Thymus (tissue), 11 donors: ENCODE results near the gene WNT2B. TPM values are rescaled to one million over a fixed set of nuclear protein-coding genes. Genes with fewer than 3 reads are reported as not detected.

Experiments
- DNase-seq, 9 donors: peaks; one replicate each; pipeline ENCODE4 v3.0.0-alpha.2; 2013; ENCODE audit warnings: low spot score in 9 of 9, low read depth in 6 of 9, missing footprints in 1 of 9
- H3K27ac ChIP-seq, 2 donors: one replicate each; pipeline ENCODE4 v1.5.1; 2013; ENCODE audit warnings: control low read depth in 1 of 2, low read depth in 1 of 2, low read length in 1 of 2, mild to moderate bottlenecking in 1 of 2, moderate library complexity in 1 of 2
- H3K27me3 ChIP-seq, 2 donors: one replicate each; pipeline ENCODE4 v1.5.1; 2013; ENCODE audit warnings: low read length in 1 of 2; ENCODE audit not compliant: control insufficient read depth in 2 of 2, insufficient read depth in 1 of 2
- H3K36me3 ChIP-seq, 2 donors: one replicate each; pipeline ENCODE4 v1.5.1; 2013; ENCODE audit warnings: low read length in 1 of 2, mild to moderate bottlenecking in 1 of 2, moderate library complexity in 1 of 2; ENCODE audit not compliant: control insufficient read depth in 2 of 2, insufficient read depth in 2 of 2
- H3K4me1 ChIP-seq, 2 donors: one replicate each; pipeline ENCODE4 v1.5.1; 2013; ENCODE audit warnings: low read length in 2 of 2; ENCODE audit not compliant: control insufficient read depth in 2 of 2, insufficient read depth in 2 of 2
- H3K4me3 ChIP-seq, 2 donors: one replicate each; pipeline ENCODE4 v1.5.1; 2013; ENCODE audit warnings: low read length in 2 of 2, control low read depth in 1 of 2, mild to moderate bottlenecking in 1 of 2
- H3K9me3 ChIP-seq, 2 donors: one replicate each; pipeline ENCODE4 v1.5.1; 2013; ENCODE audit warnings: low read length in 1 of 2, mild to moderate bottlenecking in 1 of 2; ENCODE audit not compliant: control insufficient read depth in 2 of 2, insufficient read depth in 1 of 2
- WGBS: extraction: QIAGEN DNeasy Blood & Tissue Kit; methylation state at CpG from one replicate; pipeline ENCODE4 v1.1.7; 2013; 5-methylcytosine and 5-hydroxymethylcytosine counted together
- polyA plus RNA-seq: library from polyadenylated mRNA; stranded (reverse); fragments of 200-250 nt; gene quantifications from one replicate; pipeline ENCODE4 v1.2.3, GENCODE V29; 2013
- total RNA-seq: library from RNA; stranded (reverse); fragments of 120-200 nt; gene quantifications from one replicate; pipeline ENCODE4 v1.2.4, GENCODE V29; 2013
- donor health status: healthy.

Gene WNT2B
- total and polyA plus RNA-seq, 2 donors: 0.42 to 0.64 TPM

DNA sequence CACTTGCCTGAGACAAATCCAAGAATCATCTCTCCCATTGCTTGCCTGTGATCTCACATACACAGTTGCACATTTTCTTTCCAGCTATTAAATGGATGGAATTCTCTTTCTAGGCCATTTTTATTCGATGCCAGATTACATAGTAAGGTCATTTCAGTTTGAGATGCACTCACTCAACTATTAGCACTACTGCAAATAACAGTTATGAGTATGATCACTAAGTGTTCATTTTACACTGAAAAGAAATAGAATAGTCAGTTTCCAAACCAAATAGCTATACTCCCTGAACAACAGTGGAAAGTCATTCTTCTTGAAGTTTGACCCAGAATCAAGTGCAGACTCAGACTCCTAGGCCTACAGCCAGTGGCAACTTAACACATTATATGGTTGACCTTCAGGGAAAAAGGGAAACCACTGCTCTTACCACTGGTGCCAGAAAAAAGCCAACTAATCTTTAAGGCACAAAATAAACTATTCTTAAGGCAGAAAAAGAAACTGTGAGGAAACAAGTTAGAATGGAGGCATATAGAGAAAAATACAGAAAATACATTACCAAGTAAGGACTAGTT, 31.5 kb downstream of the WNT2B start:
- Histone ChIP-seq H3K36me3 (no peaks in the 10 kb centered on the region), H3K9me3 (no peaks in the 10 kb centered on the region), H3K27me3 (no peaks in the 10 kb centered on the region), H3K27ac (no peak overlapping the region), H3K4me3 (no peak overlapping the region), H3K4me1 (no peaks in the 10 kb centered on the region)
- 0% methylated on average over 1 of the region's 1 CpG for WGBS
- no peak for DNase-seq

DNA sequence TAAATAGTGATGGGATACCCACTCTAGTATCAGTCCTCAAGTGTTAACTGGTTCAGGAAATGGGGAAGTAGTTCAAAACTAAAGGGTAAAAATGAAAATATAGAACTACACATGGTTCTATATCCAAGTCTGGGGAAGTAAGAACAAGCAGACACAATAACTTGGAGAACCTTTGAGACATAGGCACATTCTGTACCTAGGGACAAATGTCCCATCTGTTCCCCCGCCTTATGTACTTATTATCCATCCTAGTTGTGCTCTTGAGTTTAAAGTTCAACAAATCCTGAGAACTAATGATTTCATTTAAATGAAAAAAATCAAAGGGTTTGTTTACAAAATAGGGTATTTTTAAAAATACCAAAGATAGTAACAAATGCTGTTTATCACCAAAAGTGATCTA, 32.5 kb downstream of the WNT2B start:
- no peak for DNase-seq
- Histone ChIP-seq H3K36me3 (no peaks in the 10 kb centered on the region), H3K4me3 (no peak overlapping the region), H3K9me3 (no peaks in the 10 kb centered on the region), H3K4me1 (no peaks in the 10 kb centered on the region), H3K27me3 (no peaks in the 10 kb centered on the region), H3K27ac (no peak overlapping the region)
- WGBS: 51% methylated on average over 1 of the region's 1 CpG

DNA sequence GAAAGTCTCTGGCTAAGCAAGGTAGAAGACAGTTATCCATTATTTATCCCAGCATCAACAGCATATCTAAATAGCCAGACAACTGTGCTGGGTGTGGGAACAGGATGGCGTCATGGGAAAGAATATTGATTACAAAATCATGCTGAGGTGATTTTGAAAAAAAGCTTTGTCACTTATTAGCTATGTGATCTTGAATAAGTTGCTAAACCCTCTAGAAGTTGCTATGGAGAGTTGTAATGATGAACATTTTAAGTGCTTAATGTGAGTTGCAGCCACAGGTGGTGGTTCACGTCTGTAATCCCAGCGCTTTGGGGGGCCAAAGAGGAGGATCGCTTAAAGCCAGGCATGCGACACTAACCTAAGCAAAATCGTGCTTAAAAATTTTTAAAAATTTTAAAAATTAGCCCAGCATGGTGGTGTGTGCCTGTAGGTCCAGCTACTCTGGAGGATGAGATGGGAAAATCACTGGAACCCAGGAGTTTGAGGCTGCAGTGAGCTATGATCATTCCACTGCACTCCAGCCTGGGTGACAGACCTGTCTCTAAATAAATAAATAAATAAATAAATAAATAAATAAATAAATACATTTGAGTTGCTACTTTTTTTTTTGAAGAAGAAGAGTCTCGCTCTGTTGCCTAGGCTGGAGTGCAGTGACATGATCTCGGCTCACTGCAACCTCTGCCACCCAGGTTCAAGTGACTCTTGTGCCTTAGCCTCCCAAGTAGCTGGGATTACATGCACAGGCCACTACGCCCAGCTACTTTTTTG, 33.6 kb downstream of the WNT2B start:
- H3K9me3 ChIP-seq: no peaks in the 10 kb centered on the region
- H3K36me3 ChIP-seq: no peaks in the 10 kb centered on the region
- H3K27ac ChIP-seq: no peak overlapping the region
- H3K4me1 ChIP-seq: no peaks in the 10 kb centered on the region
- no peak for DNase-seq
- no peak overlapping the region for H3K4me3 ChIP-seq
- no peaks in the 10 kb centered on the region for H3K27me3 ChIP-seq
- WGBS: 89% methylated on average over 9 of the region's 9 CpGs

DNA sequence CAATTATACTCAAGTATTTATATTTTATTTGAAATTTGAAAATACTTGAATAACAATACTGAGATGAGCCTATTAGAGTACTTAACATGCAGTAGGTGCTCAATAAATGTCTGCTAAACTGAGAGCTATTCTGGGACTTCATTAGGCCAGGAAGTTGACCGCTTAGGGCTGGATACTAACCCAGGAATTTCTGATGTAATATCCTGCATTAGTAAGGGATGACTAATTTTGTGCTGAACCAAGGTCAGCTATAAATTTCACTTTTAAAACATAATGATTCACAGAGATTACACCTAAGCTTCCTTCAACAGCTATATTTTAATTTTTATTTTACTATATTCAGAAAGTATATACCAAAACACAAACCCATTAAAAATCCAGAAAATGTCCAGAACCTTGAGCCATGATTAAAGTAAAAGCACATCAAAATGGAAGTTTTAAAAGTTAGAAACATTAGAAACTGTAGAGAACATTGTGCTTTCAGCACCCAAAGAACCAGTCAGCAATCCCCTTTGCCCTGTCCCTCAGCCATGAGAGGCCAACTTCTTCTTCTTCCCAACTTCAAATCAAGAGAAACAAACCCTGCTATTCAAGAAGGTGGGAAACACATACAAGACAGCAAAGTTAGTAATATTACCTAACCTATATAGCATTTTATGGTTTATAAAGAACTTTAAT, 35.4 kb downstream of the WNT2B start:
- 95% methylated on average over 1 of the region's 1 CpG for whole genome bisulfite sequencing
- H3K27me3 ChIP-seq: no peaks in the 10 kb centered on the region
- H3K4me1 ChIP-seq: no peaks in the 10 kb centered on the region
- no peak overlapping the region for H3K4me3 ChIP-seq
- DNase-seq: no peak
- no peaks in the 10 kb centered on the region for H3K36me3 ChIP-seq
- no peaks in the 10 kb centered on the region for H3K9me3 ChIP-seq
- no peak overlapping the region for H3K27ac ChIP-seq

DNA sequence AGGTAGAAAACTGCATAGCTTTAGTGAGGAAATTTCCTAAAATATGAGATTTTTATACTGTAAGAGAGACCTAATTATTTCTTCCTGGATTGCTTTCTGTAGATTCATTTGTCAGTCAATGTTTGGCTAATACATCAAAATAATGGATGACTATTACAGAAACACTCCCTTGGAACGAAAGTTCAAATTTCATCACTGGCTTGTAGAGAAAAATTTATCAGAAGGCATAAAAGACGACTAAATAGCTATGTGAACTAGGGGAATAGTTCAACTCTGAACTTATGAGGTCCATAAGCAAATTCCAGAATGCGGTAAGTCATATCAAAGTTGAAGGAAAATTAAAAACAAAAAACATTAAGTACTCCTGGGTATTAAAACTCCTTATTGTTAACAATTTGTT, 36.0 kb downstream of the WNT2B start:
- Histone ChIP-seq H3K4me1 (no peaks in the 10 kb centered on the region), H3K27ac (no peak overlapping the region), H3K36me3 (no peaks in the 10 kb centered on the region), H3K27me3 (no peaks in the 10 kb centered on the region), H3K9me3 (no peaks in the 10 kb centered on the region), H3K4me3 (no peak overlapping the region)
- no peak for DNase-seq
- WGBS: 95% methylated on average over 3 of the region's 3 CpGs

DNA sequence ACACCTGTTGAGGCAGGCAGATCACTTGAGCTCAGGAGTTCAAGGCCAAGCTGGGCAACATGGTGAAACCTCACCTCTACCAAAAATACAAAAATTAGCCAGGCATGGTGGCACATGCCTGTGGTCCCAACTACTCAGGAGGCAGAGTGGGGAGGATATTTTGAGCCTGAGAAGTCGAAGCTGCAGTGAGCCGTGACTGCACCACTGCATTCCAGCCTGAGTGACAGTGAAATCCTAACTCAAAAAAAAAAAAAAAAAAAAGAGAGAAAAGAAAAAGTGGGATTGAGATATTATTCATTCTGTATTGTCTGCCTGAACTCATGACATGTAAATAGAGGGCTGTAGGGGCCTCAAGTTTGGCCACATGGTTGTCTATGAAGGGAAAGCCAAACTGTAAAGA, 37.3 kb downstream of the WNT2B start:
- no peak overlapping the region for H3K4me3 ChIP-seq
- H3K4me1 ChIP-seq: no peaks in the 10 kb centered on the region
- no peaks in the 10 kb centered on the region for H3K27me3 ChIP-seq
- H3K9me3 ChIP-seq: no peaks in the 10 kb centered on the region
- 95% methylated on average over 2 of the region's 2 CpGs for WGBS
- no peak for DNase-seq
- no peaks in the 10 kb centered on the region for H3K36me3 ChIP-seq
- H3K27ac ChIP-seq: no peak overlapping the region

DNA sequence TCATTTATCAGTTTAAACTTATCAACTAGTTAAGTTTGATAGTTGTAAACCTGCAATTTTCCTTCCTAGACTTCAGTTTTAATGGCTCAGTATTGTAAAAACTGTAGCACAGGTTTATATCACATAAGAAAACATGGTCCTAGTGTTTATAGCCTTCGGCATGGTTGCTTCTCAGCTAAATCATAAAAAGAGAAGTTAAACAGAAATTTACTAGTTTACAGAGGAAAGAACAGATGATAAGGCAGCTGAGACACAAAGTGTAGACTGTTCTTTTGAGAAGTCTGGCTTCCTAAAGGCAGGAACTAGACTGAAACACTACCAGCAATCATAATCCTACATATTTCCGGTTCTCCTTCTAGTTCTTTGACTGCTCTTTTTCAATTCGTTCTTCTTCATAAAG, 39.8 kb downstream of the WNT2B start:
- no peak overlapping the region for H3K27ac ChIP-seq
- H3K4me3 ChIP-seq: no peak overlapping the region
- no peaks in the 10 kb centered on the region for H3K27me3 ChIP-seq
- H3K9me3 ChIP-seq: no peaks in the 10 kb centered on the region
- no peaks in the 10 kb centered on the region for H3K36me3 ChIP-seq
- DNase-seq: no peak
- 63% methylated on average over 3 of the region's 3 CpGs for WGBS
- H3K4me1 ChIP-seq: no peaks in the 10 kb centered on the region

DNA sequence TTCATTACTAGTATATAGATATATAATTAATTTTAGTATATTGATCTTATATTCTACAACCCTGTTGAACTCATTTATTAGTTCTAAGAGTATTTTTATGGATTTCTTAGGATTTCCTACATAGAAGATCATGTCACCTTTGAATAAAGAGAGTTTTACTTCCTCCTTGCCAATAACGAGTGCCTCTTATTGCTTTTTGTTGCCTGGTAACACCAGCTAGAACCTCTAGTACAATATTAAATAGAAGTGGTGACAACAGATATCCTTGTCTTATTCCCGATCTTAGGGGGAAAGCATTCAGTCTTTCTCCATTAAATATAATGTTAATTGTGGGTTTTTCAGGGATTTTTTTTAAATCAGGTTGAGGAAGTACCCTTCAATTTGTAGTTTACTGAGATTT, 40.8 kb downstream of the WNT2B start:
- H3K27ac ChIP-seq: no peak overlapping the region
- no peaks in the 10 kb centered on the region for H3K4me1 ChIP-seq
- no peaks in the 10 kb centered on the region for H3K9me3 ChIP-seq
- no peak for DNase-seq
- H3K27me3 ChIP-seq: no peaks in the 10 kb centered on the region
- no peaks in the 10 kb centered on the region for H3K36me3 ChIP-seq
- 95% methylated on average over 2 of the region's 2 CpGs for WGBS
- no peak overlapping the region for H3K4me3 ChIP-seq

DNA sequence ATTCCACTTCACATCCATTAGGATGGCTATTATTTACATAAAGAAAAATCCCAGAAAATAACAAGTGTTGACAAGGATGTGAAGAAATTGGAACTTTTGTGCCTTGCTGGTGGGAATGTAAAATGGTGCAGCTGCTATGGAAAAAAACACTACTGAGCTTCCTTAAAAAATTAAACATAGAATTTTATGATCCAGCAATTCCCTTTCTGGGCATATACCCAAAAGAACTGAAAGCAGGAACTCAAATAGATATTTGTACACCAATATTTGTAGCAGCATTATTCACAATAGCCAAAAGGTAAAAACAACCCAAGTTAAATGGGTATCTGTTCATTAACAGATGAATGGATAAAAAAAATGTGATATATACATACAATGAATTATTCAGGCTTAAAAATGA, 45.6 kb downstream of the WNT2B start:
- Histone ChIP-seq H3K27me3 (no peaks in the 10 kb centered on the region), H3K27ac (no peak overlapping the region), H3K36me3 (no peaks in the 10 kb centered on the region), H3K4me3 (no peak overlapping the region), H3K4me1 (no peaks in the 10 kb centered on the region), H3K9me3 (no peaks in the 10 kb centered on the region)
- no peak for DNase-seq
